ENCODE measurements around the gene CC2D2A. TPM values are rescaled to one million over a fixed set of nuclear protein-coding genes. Genes with fewer than 3 reads are reported as not detected.

The CC2D2A gene
- total RNA-seq, 2 donors from 2014 or later: 3.6 to 4.9 TPM

- intact Hi-C loops (cut with DNase I): no loop called here
- DNase-seq (no peak), ATAC-seq (no peak)
- Histone ChIP-seq H3K36me3 (replicated peaks in 1 of 2; ENCODE audit: insufficient read depth in 1 of 2, low read depth in 2 of 2) (no peaks in the 10 kb centered on the region), H3K27me3 (no peaks in the 10 kb centered on the region), H3K4me1 (no peaks in the 10 kb centered on the region), H3K4me3 (no peak overlapping the region), H3K27ac (no peak overlapping the region), H3K9me3 (no peaks in the 10 kb centered on the region)
- WGBS, 2 donors: 59 to 69% methylated on average over 2 of the region's 2 CpGs
- TF ChIP-seq, protein P1, sequence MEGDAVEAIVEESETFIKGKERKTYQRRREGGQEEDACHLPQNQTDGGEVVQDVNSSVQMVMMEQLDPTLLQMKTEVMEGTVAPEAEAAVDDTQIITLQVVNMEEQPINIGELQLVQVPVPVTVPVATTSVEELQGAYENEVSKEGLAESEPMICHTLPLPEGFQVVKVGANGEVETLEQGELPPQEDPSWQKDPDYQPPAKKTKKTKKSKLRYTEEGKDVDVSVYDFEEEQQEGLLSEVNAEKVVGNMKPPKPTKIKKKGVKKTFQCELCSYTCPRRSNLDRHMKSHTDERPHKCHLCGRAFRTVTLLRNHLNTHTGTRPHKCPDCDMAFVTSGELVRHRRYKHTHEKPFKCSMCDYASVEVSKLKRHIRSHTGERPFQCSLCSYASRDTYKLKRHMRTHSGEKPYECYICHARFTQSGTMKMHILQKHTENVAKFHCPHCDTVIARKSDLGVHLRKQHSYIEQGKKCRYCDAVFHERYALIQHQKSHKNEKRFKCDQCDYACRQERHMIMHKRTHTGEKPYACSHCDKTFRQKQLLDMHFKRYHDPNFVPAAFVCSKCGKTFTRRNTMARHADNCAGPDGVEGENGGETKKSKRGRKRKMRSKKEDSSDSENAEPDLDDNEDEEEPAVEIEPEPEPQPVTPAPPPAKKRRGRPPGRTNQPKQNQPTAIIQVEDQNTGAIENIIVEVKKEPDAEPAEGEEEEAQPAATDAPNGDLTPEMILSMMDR (IDR thresholded peaks at IDR 0.05): no peak
- no peak for TF ChIP-seq POLR2A (IDR thresholded peaks at IDR 0.05)
Measured at GRCh38 chr4:15438939-15439524, 30.6 kb upstream of the CC2D2A start.

DNA sequence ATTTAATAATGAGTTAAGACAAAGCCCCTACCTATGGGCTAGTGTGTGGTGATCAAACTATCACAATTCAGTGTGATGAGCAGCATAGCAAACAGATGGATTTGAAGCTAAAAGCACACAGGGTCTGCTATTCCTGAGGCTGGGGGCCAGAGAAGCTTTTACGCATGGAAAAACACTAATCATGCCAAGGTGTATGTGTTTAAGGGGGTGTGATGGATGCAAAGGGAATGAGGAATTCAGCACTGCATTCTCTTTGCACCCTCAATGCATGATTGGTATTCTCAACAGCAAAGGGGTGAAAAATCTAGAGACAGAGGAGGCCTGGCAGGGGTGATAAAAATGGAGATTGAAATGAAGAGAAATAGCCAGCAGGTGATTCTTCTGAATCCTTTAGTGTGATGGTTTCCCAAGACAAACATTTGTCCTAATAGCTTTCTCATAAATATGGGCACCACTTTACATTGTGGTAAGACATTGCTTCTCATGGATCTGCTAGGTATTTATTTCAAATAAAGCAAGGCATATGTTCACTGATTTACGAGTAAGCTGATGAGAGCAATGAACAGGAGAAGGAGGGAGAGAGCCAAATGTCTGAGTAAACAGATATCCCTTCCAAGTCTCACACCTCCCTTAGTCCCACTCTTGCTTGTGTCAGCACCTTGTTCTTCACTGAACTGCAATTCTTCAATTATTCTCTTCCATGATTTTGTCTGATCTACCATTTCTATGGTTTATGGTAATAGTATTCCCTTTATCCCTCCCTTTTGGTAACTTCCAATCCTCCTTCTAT lies 26.1 kb upstream of the CC2D2A start:
- DNase-seq (no peak), ATAC-seq (no peak)
- no peaks in the 10 kb centered on the region for H3K36me3 ChIP-seq (replicated peaks in 1 of 2; ENCODE audit: insufficient read depth in 1 of 2, low read depth in 2 of 2)
- no peak overlapping the region for H3K4me3 ChIP-seq
- WGBS, 2 donors: 70 to 81% methylated on average over 2 of the region's 2 CpGs
- H3K4me1 ChIP-seq: no peaks in the 10 kb centered on the region
- TF ChIP-seq POLR2A (IDR thresholded peaks at IDR 0.05): no peak
- TF ChIP-seq, protein P1 (IDR thresholded peaks at IDR 0.05): no peak
- H3K27ac ChIP-seq: no peak overlapping the region
- no peaks in the 10 kb centered on the region for H3K27me3 ChIP-seq
- intact Hi-C loops (cut with DNase I): no loop called here
- H3K9me3 ChIP-seq: no peaks in the 10 kb centered on the region

- WGBS, 2 donors: 74 to 87% methylated on average over 7 of the region's 7 CpGs
- ATAC-seq (no peak), DNase-seq (no peak)
- H3K4me1 ChIP-seq: no peaks in the 10 kb centered on the region
- no peaks in the 10 kb centered on the region for H3K9me3 ChIP-seq
- no peak overlapping the region for H3K27ac ChIP-seq
- no peaks in the 10 kb centered on the region for H3K27me3 ChIP-seq
- H3K4me3 ChIP-seq: no peak overlapping the region
- intact Hi-C loops (cut with DNase I): no loop called here
- no peaks in the 10 kb centered on the region for H3K36me3 ChIP-seq (replicated peaks in 1 of 2; ENCODE audit: insufficient read depth in 1 of 2, low read depth in 2 of 2)
- TF ChIP-seq, protein P1 (IDR thresholded peaks at IDR 0.05): no peak
Measured at GRCh38 chr4:15444276-15444675, 25.4 kb upstream of the CC2D2A start.

DNA sequence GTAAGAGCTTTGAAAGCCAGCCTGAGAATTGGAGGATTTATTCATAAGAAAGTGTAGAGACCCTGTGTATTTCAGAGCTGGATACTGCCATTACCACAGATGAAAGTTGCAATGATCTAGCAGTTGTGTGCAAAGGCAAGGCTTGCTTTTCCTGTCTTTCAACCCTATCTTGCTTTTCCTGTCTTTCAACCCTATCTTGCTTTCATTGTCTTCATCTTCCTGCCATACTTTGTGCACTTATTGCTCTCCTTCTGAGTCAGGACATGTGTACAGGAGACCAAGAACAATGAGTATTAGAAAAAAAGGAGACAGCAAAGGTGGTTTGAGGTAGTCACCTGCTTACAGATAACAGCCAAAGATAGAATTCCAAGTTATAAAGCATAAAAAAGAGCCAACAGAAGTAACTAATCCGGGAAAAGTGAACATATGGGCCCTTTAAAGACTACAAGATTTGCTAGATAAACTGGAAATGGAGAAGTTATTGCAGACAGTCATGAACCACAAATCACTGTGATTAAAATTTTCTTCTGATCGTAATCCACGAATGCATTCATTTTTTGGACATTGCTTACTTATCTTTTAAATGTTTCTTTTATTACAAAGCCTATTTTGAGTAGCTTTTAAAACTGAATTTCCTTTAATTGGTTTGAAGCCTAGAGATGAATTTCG lies 24.7 kb upstream of the CC2D2A start:
- Histone ChIP-seq H3K4me3 (no peak overlapping the region), H3K4me1 (no peaks in the 10 kb centered on the region), H3K9me3 (no peaks in the 10 kb centered on the region), H3K27ac (no peak overlapping the region), H3K36me3 (replicated peaks in 1 of 2; ENCODE audit: insufficient read depth in 1 of 2, low read depth in 2 of 2) (no peaks in the 10 kb centered on the region), H3K27me3 (no peaks in the 10 kb centered on the region)
- ATAC-seq (no peak), DNase-seq (no peak)
- intact Hi-C loops (cut with DNase I): no loop called here
- WGBS, 2 donors: 55 to 57% methylated on average over 4 of the region's 4 CpGs
- TF ChIP-seq, protein P1 (IDR thresholded peaks at IDR 0.05): no peak
- no peak for TF ChIP-seq POLR2A (IDR thresholded peaks at IDR 0.05)
